A549 (cell line): ENCODE results near the gene SNRNP70. TPM values are rescaled to one million over a fixed set of nuclear protein-coding genes. Genes with fewer than 3 reads are reported as not detected.

Experiments
- ATAC-seq, 2 experiments: fragments of 200-7000 bp in 1 of 2; fragments of >200 bp in 1 of 2; cut with Nextera tagmentation in 1 of 2; cut with Tn5 transposase in 1 of 2; 3 replicates each; pipeline versions ENCODE4 v1.8.0 to v1.9.1; 2018 to 2020; ENCODE audit warnings: mild to moderate bottlenecking in 1 of 2, moderate library complexity in 1 of 2
- CTCF ChIA-PET: fragments of 300-600 bp; sonication (Branson Sonifier 250); formaldehyde crosslinking; extraction: SDS; loops from one replicate; lab custom pipeline; 2021; ENCODE audit warnings: antibody characterized with exemption, inconsistent platforms; lab: Yijun Ruan, JAX
- POLR2A ChIA-PET: fragments of 350-600 bp; formaldehyde crosslinking; extraction: SDS; loops from one replicate; lab custom pipeline; 2021; ENCODE audit warnings: antibody characterized with exemption, inconsistent platforms; lab: Yijun Ruan, JAX
- DNase-seq, 2 experiments: peaks; one replicate each; pipeline versions ENCODE4 v3.0.0 to v3.0.0-alpha.2; 2011 to 2016; ENCODE audit warnings: low read depth in 1 of 2, low spot score in 1 of 2
- FAIRE-seq: peaks from 2 replicates; lab custom pipeline; 2011; peaks lifted over from hg19 to GRCh38; lab: Jason Lieb, UNC
- H3K27ac ChIP-seq, 2 experiments: fragments of >200 bp; sonication (Bioruptor Twin); formaldehyde crosslinking; 3 replicates each; pipeline ENCODE4 v1.5.1; 2016 to 2017
- H3K4me1 ChIP-seq: fragments of >200 bp; sonication (Bioruptor Twin); formaldehyde crosslinking; 3 replicates; pipeline ENCODE4 v1.6.1; 2016
- H3K4me2 ChIP-seq: fragments of >200 bp; sonication (Bioruptor Twin); formaldehyde crosslinking; 3 replicates; pipeline ENCODE4 v1.6.1; 2016
- H3K4me3 ChIP-seq: fragments of >200 bp; sonication (Bioruptor Twin); formaldehyde crosslinking; 3 replicates; pipeline ENCODE4 v1.5.1; 2016
- H3K9me3 ChIP-seq: fragments of >200 bp; sonication (Bioruptor Twin); formaldehyde crosslinking; 3 replicates; pipeline ENCODE4 v1.6.1; 2016
- CBX2 ChIP-seq: fragments of 200-600 bp; sonication (generic); IDR thresholded peaks from 2 replicates; pipeline ENCODE4 v1.6.1; 2016; ENCODE audit warnings: low read depth, mild to moderate bottlenecking, borderline replicate concordance
- EHMT2 ChIP-seq: fragments of 200-600 bp; sonication (generic); IDR thresholded peaks from 2 replicates; pipeline ENCODE4 v1.6.1; 2016; ENCODE audit warnings: antibody characterized with exemption, low read depth, mild to moderate bottlenecking, moderate library complexity
- GATA3 ChIP-seq: IDR thresholded peaks from 2 replicates; pipeline ENCODE4 v1.6.1; 2012; ENCODE audit warnings: borderline replicate concordance
- HDAC2 ChIP-seq: fragments of 200-600 bp; sonication (generic); IDR thresholded peaks from 2 replicates; pipeline ENCODE4 v1.6.1; 2016
- HOXB13 ChIP-seq: fragments of 250-450 bp; sonication (Bioruptor Pico); IDR thresholded peaks from 2 replicates; pipeline ENCODE4 v1.5.0; 2020; ENCODE audit warnings: low read depth, mild to moderate bottlenecking, moderate library complexity
- HOXB5 ChIP-seq: fragments of 250-450 bp; sonication (Bioruptor Pico); IDR thresholded peaks from 2 replicates; pipeline ENCODE4 v1.5.0; 2020; ENCODE audit warnings: mild to moderate bottlenecking, moderate library complexity
- JUN ChIP-seq, 2 experiments: fragments of >200 bp; sonication (Bioruptor Twin); formaldehyde crosslinking; IDR thresholded peaks; 2 replicates in 1 of 2; 3 replicates in 1 of 2; pipeline ENCODE4 v1.6.1; 2016 to 2017
- JUNB ChIP-seq: fragments of >200 bp; sonication (Bioruptor Twin); formaldehyde crosslinking; IDR thresholded peaks from 2 replicates; pipeline ENCODE4 v1.6.1; 2016
- NFE2L2 ChIP-seq: fragments of 150-350 bp; conservative IDR thresholded peaks from 2 replicates; pipeline ENCODE4 v1.6.1; 2014; ENCODE audit warnings: low read length
- POLR2A ChIP-seq: IDR thresholded peaks from 2 replicates; pipeline ENCODE4 v1.6.1; 2012; ENCODE audit warnings: mild to moderate bottlenecking, low read length
- RNF2 ChIP-seq: fragments of 200-600 bp; sonication (generic); IDR thresholded peaks from 2 replicates; pipeline ENCODE4 v1.6.1; 2016; ENCODE audit warnings: low read depth, mild to moderate bottlenecking, antibody characterized with exemption, moderate library complexity, borderline replicate concordance
- TP53 ChIP-seq: fragments of 250-450 bp; sonication (Bioruptor Pico); IDR thresholded peaks from 2 replicates; pipeline ENCODE4 v1.5.0; 2021; ENCODE audit warnings: mild to moderate bottlenecking, moderate library complexity
- ZFP36 ChIP-seq: fragments of 450-650 bp; IDR thresholded peaks from 2 replicates; pipeline ENCODE4 v1.6.1; 2014; ENCODE audit warnings: borderline replicate concordance; ENCODE audit not compliant: partially characterized antibody
- WGBS: methylation state at CpG from one replicate; pipeline ENCODE4 v1.1.6; 2017; ENCODE audit errors: missing lambda C conversion rate; 5-methylcytosine and 5-hydroxymethylcytosine counted together
- polyA plus RNA-seq, 4 experiments: library from polyadenylated mRNA; depleted of rRNA in 3 of 4; stranded (reverse); fragments of >200 nt; fragmentation: RNase III in 1 of 4; extraction: RNeasy Plus Mini Kit Qiagen cat#74134 plus additional on column Dnase treatment in 1 of 4; gene quantifications; 2 replicates in 3 of 4; 3 replicates in 1 of 4; pipeline ENCODE4 v1.2.3, GENCODE V29; 2011 to 2017
- TF ChIP-seq, protein P1 (sequence below): IDR thresholded peaks from 2 replicates; pipeline ENCODE4 v1.6.1; 2012; ENCODE audit warnings: low read depth, borderline replicate concordance
- TF ChIP-seq, protein P2 (sequence below): fragments of 200-600 bp; sonication (generic); IDR thresholded peaks from 2 replicates; pipeline ENCODE4 v1.6.1; 2016; ENCODE audit warnings: antibody characterized with exemption, mild to moderate bottlenecking, moderate library complexity
- TF ChIP-seq, protein P3 (sequence below): IDR thresholded peaks from 2 replicates; pipeline ENCODE4 v1.6.1; 2012
- TF ChIP-seq, protein P4 (sequence below): IDR thresholded peaks from 2 replicates; pipeline ENCODE4 v1.6.1; 2012
- TF ChIP-seq, protein P5 (sequence below): fragments of 250-450 bp; sonication (Bioruptor Pico); IDR thresholded peaks from 2 replicates; pipeline ENCODE4 v1.5.0; 2020; ENCODE audit warnings: low read depth, mild to moderate bottlenecking, moderate library complexity

Gene SNRNP70
- polyA plus RNA-seq, 2 of the 4 experiments (the other 2 are of a cell fraction), result 214 to 350 TPM

DNA sequence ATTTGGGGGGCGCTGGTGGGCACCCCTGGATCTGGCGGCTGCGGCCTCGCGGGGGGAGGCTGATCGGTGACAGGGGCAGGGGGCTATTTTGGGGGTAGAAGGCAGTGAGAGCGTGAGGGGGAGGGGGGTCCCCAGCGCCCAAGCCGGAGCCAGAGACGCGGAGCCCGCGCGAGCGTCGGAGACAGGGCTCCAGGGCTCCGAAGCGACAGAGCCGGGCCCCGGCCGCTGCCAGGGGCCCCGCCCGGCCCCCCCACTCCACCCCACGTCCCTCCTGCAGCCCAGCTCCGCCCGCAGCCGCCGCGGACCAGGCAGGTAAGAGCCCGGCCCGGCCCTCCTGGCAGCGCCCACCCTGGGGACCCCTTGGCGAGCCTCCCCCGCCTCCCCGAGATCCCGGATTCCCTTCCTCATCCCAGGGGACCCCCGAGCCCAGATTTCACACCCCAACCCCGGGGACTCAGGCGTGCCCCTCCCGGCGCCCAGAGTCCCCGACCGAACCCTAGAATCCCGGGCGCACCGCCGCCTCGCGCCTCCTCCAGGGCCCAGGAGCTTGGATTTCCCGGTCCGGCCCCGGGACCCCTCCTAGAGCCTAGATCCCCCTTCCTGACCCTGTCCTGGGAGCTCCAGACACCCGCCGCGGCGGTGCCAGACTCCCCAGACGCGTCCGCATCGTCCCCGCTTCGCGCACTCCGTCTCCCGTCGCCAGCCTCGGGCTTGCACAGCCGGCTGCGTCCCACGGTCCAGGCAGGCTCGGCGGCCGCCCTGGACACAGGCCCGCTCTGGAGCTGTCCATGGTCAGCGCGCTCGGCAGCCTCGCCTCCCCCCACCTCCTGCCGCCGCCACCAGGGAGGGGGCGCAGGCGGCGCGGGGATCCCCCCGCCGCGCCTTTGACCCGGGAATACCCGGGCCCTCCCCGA, 34.4 kb downstream of the SNRNP70 start, which contains the start of gene PPFIA3:
TSS of gene PPFIA3 (plus strand) at position 134 of the 914 bp plus-strand sequence. CDS start 8,330 bp downstream, outside the sequence.
- FAIRE-seq (no peak), DNase-seq (peak in 1 of 2 experiments; percentile 62), ATAC-seq (peak; percentile 57 to 61)
- WGBS, result 1% methylated on average over 15 of the region's 90 CpGs
- CTCF ChIA-PET, result interaction anchor here (0.6 to 21.0 kb wide), 14 partner anchors 11 to 450 kb away, joined by 3 to 298 read pairs (median 4); partner anchors contain the start of genes GYS1 and RUVBL2
- Histone ChIP-seq H3K27ac (peak within 1 kb of the TSS; percentile 95), H3K9me3 (no peaks in the 10 kb centered on the region), H3K4me2 (peak within 1 kb of the TSS; percentile 87), H3K4me1 (peaks cover 19% of the 10 kb centered on the region), H3K4me3 (peak within 1 kb of the TSS; percentile 62)
- TF ChIP-seq, protein P1, sequence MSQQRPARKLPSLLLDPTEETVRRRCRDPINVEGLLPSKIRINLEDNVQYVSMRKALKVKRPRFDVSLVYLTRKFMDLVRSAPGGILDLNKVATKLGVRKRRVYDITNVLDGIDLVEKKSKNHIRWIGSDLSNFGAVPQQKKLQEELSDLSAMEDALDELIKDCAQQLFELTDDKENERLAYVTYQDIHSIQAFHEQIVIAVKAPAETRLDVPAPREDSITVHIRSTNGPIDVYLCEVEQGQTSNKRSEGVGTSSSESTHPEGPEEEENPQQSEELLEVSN, result peak; percentile 43; the same call in 1 of the 2 replicates
- TF ChIP-seq TP53 (no peak), POLR2A (no peak), ZFP36 (no peak), JUNB (no peak), EHMT2 (0 out of 2 replicates have a peak, but pooled peaks have one; percentile 70), GATA3 (no peak), NFE2L2 (no peak), RNF2 (peak; percentile 70; the same call in 1 of the 2 replicates), HDAC2 (0 out of 2 replicates have a peak, but pooled peaks have one; percentile 55), HOXB5 (CRISPR knock-in tag) (0 out of 2 replicates have a peak, but pooled peaks have one; percentile 38), CBX2 (no peak), JUN (IDR thresholded peaks at IDR 0.05) (no peak), HOXB13 (peak; percentile 47; the same call in 1 of the 2 replicates)
- TF ChIP-seq, protein P2, sequence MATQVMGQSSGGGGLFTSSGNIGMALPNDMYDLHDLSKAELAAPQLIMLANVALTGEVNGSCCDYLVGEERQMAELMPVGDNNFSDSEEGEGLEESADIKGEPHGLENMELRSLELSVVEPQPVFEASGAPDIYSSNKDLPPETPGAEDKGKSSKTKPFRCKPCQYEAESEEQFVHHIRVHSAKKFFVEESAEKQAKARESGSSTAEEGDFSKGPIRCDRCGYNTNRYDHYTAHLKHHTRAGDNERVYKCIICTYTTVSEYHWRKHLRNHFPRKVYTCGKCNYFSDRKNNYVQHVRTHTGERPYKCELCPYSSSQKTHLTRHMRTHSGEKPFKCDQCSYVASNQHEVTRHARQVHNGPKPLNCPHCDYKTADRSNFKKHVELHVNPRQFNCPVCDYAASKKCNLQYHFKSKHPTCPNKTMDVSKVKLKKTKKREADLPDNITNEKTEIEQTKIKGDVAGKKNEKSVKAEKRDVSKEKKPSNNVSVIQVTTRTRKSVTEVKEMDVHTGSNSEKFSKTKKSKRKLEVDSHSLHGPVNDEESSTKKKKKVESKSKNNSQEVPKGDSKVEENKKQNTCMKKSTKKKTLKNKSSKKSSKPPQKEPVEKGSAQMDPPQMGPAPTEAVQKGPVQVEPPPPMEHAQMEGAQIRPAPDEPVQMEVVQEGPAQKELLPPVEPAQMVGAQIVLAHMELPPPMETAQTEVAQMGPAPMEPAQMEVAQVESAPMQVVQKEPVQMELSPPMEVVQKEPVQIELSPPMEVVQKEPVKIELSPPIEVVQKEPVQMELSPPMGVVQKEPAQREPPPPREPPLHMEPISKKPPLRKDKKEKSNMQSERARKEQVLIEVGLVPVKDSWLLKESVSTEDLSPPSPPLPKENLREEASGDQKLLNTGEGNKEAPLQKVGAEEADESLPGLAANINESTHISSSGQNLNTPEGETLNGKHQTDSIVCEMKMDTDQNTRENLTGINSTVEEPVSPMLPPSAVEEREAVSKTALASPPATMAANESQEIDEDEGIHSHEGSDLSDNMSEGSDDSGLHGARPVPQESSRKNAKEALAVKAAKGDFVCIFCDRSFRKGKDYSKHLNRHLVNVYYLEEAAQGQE, result peak; percentile 97
- TF ChIP-seq, protein P3, sequence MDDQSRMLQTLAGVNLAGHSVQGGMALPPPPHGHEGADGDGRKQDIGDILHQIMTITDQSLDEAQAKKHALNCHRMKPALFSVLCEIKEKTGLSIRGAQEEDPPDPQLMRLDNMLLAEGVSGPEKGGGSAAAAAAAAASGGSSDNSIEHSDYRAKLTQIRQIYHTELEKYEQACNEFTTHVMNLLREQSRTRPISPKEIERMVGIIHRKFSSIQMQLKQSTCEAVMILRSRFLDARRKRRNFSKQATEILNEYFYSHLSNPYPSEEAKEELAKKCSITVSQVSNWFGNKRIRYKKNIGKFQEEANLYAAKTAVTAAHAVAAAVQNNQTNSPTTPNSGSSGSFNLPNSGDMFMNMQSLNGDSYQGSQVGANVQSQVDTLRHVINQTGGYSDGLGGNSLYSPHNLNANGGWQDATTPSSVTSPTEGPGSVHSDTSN, result no peak
- TF ChIP-seq, protein P4, sequence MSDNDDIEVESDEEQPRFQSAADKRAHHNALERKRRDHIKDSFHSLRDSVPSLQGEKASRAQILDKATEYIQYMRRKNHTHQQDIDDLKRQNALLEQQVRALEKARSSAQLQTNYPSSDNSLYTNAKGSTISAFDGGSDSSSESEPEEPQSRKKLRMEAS, result peak; percentile 72
- TF ChIP-seq, protein P5, sequence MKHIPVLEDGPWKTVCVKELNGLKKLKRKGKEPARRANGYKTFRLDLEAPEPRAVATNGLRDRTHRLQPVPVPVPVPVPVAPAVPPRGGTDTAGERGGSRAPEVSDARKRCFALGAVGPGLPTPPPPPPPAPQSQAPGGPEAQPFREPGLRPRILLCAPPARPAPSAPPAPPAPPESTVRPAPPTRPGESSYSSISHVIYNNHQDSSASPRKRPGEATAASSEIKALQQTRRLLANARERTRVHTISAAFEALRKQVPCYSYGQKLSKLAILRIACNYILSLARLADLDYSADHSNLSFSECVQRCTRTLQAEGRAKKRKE (CRISPR knock-in tag), result no peak
- POLR2A ChIA-PET, result interaction anchor here (0.8 to 1.2 kb wide), 3 partner anchors 19 to 126 kb away, joined by 3 to 5 read pairs (median 4); partner anchors contain the start of gene RUVBL2
